ENCODE measurements around the gene MAP3K3.

The MAP3K3 gene

GRCh38 chr17:63621684-63622573, at the start of gene MAP3K3:
Gene MAP3K3 (plus strand): TSS chr17:63622417. CDS start chr17:63622760, 343 bp downstream.
- DNase-seq, result peak; percentile 99 to 100

- DNase-seq, result no peak
Measured at GRCh38 chr17:63573634-63574033, 48.6 kb upstream of the MAP3K3 start.

DNA sequence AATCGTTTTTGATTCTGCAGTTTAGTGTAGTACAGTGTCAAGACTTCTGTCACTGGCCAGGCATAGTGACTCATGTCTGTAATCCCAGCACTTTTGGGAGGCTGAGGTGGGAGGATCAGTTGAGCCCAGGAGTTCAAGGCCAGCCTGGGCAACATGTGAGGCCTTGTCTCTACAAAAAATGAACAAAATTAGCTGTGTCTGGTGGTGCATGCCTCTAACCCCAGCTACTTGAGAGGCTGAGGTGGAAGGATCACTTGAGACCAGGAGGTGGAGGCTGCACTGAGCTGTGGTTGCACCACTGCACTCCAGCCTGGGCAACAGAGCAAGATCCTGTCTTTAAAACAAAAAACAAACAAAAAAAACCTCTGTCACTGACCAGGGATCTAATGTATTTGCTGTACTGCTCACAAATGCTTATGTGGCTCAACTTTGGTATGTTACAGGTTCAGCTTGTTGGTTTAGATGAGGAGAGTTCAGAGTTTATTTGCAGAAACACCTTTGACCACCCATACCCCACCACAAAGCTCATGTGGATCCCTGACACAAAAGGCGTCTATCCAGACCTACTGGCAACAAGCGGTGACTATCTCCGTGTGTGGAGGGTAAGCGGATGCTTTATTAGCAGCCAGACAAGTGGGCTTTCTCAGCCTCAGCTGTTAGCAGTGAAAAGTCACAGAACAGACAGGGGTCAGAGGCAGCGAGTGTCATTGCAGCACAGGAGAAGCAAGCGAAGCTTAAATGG, 44.0 kb upstream of the MAP3K3 start:
- DNase-seq, result no peak

- DNase-seq, result no peak
Measured at GRCh38 chr17:63578769-63579111, 43.5 kb upstream of the MAP3K3 start.

GRCh38 chr17:63579633-63580032, 42.6 kb upstream of the MAP3K3 start:
- DNase-seq, result no peak

DNA sequence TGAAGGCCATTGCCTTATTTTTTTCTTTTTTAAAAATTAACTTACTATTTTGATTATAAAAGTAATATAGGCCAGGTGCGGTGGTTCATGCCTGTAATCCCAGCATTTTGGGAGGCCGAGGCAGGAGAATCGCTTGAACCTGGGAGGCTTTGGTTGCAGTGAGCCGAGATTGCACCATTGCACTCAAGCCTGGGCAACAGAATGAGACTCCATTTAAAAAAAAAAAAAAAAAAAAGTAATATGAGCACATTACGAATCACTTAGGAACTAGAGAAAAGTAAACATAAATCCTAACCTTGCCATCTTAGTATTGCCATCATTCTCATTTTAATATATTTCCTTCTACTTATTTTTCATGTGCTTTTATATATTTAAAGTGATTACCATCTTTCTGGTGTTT, 34.4 kb upstream of the MAP3K3 start:
- no peak for DNase-seq

DNA sequence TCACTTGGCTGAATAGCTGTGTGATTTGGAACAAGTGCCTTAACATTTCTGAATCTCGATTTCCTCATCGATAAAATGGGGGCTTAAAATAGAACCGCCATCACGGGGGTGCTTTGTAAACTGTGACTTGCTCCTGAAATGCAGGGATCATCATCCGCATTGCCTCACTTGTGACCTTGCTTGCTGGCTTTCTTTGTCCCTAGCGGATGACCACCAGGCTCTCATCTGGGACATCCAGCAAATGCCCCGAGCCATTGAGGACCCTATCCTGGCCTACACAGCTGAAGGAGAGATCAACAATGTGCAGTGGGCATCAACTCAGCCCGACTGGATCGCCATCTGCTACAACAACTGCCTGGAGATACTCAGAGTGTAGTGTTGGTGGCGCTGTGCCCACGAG, 33.4 kb upstream of the MAP3K3 start:
- DNase-seq, result no peak

DNA sequence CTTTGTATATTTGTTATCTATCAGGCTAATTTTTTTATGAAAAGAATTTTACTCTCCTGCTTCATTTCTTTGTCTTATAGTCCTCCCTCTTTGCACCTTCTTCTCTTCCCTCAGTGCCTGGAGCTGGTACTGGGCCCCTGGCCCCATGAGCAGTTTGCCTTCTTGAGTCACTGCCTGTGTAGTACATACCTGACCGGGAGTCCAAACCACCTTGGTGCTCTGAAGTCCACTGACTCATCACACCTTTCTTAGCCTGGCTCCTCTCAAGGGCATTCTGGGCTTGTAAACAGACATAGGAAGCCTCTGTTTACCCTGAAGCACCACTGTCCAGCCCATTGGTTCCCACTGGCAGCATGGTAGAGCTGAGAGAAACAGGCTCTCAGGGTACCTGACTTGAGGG, 32.6 kb upstream of the MAP3K3 start:
- no peak for DNase-seq

DNA sequence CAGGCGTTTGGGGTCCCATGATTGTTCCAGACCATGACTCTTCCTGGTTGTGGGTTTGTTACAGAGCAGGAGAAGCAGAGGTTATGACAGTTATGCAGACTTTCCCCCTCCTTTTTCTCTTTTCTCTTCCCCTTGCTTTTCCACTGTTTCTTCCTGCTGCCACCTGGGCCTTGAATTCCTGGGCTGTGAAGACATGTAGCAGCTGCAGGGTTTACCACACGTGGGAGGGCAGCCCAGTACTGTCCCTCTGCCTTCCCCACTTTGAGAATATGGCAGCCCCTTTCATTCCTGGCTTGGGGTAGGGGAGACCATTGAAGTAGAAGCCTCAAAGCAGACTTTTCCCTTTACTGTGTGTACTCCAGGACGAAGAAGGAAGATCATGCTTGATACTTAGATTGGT, 29.4 kb upstream of the MAP3K3 start:
- DNase-seq, result no peak

GRCh38 chr17:63595132-63595531, 27.1 kb upstream of the MAP3K3 start:
- no peak for DNase-seq

DNA sequence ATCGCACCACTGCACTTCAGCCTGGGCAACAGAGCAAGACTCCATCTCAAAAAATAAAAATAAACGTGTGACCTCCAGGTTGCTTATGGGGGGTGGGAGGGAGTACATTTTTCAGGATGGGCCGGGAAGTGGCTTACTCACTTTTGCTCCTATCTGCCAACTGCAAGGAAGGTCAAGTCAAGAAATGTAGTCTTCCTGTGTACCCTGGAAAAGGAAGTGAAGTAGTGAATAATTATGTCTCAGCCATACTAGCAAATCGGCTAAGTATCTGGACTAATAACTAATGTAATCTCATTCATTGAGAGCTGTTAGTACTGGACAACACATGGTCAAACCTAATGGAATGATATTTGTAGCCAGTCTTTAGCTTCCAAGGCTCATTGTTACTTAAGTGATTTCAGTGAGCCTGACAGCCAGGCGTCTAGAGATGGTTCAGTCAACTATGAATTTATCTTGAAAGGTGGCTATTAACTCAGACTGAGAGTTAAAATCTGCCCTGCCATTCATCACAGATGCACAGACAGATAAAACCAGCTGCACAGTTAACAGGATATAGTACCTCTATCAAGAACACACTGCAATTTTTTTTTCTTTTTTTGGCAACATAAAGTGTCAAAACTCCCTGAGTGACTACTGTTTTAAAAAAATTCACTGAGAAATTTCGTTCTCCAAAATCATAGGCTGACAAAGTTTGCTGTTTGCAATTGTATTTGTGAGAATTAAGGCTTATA, 25.2 kb upstream of the MAP3K3 start:
- no peak for DNase-seq

DNA sequence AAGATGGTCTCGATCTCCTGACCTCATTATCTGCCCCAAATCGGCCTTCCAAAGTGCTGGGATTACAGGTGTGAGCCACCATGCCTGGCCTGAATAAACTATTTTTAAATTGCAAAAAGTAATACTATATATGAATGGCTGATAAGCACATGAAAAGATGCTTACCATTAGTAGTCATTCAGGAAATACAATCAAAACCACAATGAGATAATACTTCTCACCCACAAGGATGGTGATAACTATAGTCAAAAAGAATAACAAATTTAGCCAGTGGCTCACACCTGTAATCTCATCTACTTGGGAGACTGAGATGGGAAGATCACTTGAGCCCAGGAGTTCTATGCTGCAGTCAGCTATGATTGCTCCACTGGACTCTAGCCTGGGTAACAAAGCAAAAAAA, 23.9 kb upstream of the MAP3K3 start:
- no peak for DNase-seq

GRCh38 chr17:63600569-63601438, 21.4 kb upstream of the MAP3K3 start, which contains the start of gene TACO1:
Gene TACO1 (plus strand): TSS chr17:63600895. CDS start chr17:63601084, 189 bp downstream.
- peak; percentile 60 to 90 for DNase-seq

DNA sequence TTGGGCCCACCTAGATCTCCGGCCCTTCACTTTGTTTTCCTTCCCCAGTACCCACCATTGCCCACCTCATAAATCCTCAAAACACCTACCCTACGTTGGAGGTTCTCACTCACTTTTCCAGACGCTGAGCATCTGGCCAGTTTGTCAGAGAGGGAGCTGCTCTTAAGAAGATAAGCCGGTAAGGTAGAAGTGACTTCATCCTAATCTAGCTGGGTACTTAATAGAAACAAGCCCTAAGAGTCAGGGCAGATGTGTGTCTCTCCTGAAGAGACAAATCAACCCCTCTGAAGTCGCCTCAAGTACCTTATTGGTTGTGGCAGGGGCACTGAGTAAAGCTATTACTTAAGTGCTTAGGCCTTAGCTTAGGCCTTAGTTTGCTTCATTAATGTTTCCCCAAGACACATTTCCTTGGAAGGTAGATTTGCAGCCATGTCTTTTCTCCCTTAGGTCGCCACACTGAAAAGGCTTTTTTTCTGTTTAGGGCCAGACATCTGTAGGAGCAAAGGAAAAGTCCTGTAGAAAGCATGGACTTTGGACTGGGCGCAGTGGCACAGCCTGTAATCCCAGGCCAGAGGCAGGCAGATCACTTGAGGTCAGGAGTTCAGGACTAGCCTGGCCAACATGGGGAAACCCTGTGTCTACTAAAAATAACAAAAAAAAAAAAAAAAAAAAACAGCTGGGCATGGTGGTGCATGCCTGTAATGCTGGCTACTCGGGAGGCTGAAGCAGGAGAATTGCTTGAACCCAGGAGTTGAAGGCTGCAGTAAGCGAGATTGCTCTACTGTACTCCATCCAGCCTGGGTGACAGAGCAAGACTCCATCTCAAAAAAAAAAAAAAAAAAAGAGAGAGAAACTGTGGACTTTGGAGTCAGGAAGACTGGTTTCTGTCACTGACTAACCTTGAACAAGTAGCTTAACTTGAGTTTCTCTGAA, 20.5 kb upstream of the MAP3K3 start:
- DNase-seq, result no peak

GRCh38 chr17:63609816-63610573, 12.2 kb upstream of the MAP3K3 start:
- no peak for DNase-seq

- DNase-seq, result no peak
Measured at GRCh38 chr17:63610854-63611253, 11.4 kb upstream of the MAP3K3 start.

DNA sequence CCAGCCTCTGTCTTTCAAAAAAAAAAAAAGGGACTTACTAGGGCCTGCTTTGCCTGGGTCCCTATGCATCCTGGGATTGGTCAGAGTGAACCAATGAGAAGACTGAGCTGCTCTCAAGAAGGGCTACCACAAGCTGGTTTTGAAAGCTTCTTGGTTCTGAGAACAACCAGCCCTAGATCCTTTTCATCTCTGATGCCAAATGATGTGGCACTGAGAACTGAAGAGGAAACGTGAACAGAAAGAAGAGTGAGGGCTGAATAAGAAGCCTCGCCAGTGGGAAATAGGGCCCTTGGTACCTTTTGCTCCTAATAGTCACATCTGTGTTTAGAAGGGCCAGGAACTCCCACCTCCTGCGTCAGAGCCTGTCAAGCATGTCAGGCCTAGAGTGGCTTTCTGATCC, 10.9 kb upstream of the MAP3K3 start:
- DNase-seq, result no peak

DNA sequence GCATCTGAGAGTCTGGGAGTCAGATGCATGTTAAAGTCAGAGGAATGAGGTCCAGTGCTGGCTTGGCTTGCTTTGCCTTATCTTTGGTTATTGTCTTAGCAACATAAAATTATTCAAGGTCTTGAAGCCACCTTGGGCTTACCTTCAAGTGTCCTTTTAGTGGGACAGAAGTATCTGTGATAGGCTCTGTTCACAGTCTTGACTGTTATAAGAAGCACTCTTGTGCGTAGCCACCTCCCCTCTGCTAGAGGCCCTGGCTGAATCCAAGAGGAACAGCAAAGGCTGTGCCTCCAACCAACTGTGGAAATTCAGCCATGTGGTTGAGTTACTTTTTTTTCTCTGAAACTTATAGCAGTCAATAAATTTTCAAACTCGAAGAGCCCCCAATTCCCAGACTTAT, 8.6 kb upstream of the MAP3K3 start:
- DNase-seq, result no peak

DNA sequence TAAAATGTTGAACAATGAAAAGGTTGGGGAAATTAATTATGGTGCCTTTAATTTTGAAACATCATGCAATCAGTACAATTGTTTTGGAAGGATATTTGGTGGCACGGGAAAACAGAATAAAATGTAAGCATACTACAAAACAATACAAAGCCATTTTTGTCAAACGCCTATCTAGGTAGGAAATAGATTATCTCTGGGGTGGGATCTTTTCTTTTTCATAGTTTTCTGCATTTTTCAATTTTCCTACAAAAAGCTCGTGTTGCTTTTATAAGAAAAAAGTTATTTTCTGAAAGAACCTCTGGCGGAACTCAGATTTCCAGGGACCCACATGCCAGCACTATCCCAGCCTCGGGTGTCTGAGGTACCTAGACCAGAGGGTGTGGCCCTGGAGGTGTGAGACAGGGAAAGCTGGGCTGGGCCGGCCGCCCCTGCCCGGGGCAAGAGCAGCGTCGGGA, 961 bp upstream of the MAP3K3 start:
- DNase-seq, result no peak

Measured in inflammatory macrophage treated with lipopolysaccharide for 1 hour (primary cell).